NCI-H526 treated with DMSO at 0.1 percent for 48 hours (cell line): ENCODE measurements around the gene XRCC2.
"Not testable (repeated sequence)": the region's sequence is repeated elsewhere in the genome, so short reads cannot be mapped to it uniquely, and the experiment has no call there.

ENCODE experiments used
- DNase-seq: peaks from one replicate; lab custom pipeline; 2025; lab: John Stamatoyannopoulos, UW

The XRCC2 gene

DNA sequence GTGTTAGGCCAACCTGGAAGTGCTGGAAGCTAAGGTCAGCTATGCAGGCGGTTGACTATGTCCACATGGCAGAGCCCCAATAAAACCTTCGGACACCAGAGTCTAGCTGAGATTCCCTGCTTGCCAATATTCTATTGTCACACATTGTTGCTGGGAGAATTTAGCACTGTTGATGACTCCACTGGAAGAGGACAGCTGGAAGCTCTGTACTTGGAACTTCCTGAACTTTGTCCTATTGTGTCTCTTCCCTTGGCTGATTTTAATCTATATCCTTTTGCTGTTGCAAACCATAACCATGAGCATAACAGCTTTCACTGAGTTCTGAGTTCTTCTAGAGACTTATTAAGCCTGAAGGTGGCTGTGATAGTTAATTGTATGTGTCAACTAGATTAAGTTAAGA, 12.0 kb downstream of the XRCC2 start:
- DNase-seq = no peak

DNA sequence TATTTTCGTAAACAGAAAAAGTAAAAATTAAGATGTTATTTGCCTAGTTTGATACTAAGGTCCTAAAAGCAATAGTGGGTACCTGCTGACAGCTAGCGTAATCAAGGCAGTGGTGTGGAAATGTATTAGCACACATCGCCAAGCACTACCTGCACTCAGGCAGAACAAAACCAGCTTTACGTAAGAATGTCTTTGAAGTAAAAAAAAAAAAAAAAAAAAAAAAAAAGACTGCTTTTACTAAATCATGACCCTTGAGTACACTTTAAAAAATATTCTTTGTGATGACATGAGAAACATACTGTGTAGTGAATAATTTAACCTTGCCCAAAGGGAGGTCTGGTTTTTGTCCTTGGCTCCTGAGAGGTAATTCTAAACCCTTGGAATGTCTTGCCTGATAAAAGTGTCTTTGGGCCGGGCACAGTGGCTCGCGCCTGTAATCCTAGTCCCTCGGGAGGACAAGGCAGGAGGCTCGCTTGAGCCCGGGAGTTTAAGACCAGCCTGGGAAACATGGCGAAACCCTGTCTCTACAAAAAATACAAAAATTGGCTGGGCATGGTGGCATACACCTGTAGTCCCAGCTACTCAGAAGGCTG, 12.7 kb downstream of the XRCC2 start:
- no peak for DNase-seq

GRCh38 chr7:152661479-152661878, 14.5 kb downstream of the XRCC2 start:
- no peak for DNase-seq

- no peak for DNase-seq
These were observed 15.9 kb downstream of the XRCC2 start for GRCh38 chr7:152660021-152660420.

DNA sequence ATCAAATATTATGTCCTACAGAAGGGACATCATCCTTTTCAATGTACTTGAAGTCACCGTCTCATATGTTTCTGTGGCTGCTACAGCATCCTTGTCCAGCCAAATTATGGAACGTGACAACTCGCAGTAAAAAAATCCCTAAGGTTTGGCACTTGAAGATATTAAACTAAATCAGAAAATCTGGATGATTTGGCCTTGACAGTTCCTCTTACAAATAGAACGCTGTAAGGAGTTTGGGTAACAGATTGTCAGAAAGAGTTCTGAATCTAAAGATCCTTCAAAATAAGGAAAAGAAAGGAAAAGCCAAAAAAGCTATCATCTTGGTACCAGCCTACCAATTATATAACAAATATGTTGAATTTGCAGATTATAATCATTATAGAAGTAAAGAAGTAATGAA, 21.0 kb downstream of the XRCC2 start:
- DNase-seq = no peak

DNA sequence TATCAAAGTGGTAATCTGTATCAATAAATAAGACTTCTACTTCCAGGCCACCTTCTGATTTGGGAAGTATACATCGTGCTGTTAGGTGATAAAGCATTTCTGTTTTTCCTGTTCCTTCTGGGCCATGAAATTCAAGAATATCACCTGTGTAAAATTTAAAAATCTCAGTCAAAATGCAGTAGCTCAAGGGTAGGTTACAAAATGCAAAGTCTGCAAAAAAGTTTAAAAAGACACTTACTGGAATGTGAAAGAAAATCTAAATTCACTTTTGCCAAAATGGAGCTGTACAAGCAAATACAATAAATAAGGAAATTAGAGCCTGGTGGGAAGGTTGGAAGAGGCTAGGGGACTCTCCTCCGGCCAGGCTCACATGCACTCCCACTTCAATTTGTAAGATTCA, 26.7 kb downstream of the XRCC2 start:
- DNase-seq = no peak

DNA sequence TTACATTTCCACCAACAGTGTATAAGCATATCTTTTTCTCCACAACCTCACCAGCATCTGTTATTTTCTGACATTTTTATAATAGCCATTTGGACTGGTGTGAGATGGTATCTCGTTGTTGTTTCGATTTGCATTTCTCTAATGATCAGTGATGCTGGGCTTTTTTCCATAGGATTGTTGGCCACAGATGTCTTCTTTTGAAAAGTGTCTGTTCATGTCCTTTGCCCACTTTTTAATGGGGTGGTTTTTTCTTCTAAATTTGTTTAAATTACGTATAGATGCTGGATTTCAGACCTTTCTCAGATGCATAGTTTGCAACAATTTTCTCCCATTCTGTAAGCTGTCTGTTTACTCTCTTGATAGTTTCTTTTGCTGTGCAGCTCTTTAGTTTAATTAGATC, 28.9 kb downstream of the XRCC2 start:
- no peak for DNase-seq

DNA sequence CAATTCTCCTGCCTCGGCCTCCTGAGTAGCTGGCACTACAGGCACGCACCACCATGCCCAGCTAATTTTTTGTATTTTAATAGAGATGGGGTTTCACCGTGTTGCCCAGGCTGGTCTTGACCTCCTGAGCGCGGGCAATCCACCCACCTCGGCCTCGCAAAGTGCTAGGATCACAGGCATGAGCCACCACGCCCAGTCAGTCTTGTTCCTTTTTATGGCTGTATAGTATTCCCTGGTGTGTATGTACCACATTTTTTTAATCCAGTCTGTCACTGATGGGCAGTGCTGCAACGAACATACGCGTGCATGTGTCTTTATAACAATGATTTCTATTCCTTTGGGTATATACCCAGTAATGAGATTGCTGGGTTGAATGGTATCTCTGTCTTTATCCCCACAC, 29.4 kb downstream of the XRCC2 start:
- DNase-seq = not testable (repeated sequence)

GRCh38 chr7:152643979-152644559, 31.9 kb downstream of the XRCC2 start:
- DNase-seq = no peak

DNA sequence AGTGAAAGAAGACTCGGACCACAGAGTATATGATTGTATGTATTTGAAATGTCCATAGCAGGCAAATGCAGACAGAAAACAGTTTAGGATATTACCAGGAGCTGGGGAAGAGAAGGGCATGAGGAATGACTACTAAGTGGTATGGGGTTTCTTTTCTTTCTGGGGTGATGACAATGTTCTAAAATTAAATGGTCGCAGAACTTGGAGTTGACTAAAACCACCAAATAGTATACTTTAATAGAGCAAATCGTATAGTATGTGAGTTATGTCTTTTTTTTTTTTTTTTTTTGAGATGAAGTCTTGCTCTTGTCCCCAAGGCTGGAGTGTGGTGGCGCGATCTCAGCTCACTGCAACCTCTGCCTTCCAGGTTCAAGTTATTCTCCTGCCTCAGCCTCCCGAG, 34.6 kb downstream of the XRCC2 start:
- DNase-seq = no peak

GRCh38 chr7:152640829-152641228, 35.1 kb downstream of the XRCC2 start:
- DNase-seq = no peak

GRCh38 chr7:152637920-152638580, 37.9 kb downstream of the XRCC2 start:
- no peak for DNase-seq

DNA sequence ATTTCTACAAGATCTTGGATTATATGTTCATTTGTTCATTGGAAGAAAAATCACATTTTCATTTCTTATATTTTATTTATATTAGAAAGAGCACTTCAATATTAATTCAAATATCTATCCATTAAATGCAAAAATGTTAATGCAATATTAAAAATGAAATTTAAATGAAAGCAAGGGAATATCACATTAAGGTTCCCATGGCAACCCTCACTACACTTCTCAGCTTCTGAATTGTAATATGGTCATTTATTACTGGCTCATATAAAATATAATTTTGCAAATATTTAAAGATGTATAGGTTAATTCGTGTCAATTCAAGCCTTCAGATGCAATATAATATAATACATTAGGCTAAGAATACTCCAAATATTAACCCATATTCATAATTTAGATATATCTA, 38.8 kb downstream of the XRCC2 start:
- DNase-seq = no peak

GRCh38 chr7:152636441-152636840, 39.5 kb downstream of the XRCC2 start:
- DNase-seq = no peak

- no peak for DNase-seq
These were observed 42.4 kb downstream of the XRCC2 start for GRCh38 chr7:152633504-152633903.

GRCh38 chr7:152633072-152633471, 42.9 kb downstream of the XRCC2 start:
- no peak for DNase-seq

- DNase-seq = not testable (repeated sequence)
These were observed 47.2 kb downstream of the XRCC2 start for GRCh38 chr7:152628772-152629171.

DNA sequence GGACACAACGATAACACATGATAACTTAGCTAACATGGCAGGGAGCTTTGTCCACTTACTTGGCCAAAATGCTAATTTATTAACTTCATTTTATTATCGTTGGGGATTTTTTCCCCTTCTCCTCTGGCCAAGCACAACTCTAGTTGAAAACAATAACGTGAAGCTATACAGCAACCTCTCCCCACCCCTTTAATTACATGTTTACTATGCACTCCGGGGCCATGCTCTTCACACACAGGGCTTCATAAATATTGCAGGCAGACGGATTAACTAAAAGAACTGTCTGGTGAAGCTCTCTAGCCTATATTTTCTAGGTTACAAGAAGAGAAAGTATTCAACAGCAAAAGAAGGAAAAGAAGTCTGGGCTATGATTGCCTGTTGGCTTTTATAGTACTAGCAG, 51.7 kb downstream of the XRCC2 start:
- no peak for DNase-seq

DNA sequence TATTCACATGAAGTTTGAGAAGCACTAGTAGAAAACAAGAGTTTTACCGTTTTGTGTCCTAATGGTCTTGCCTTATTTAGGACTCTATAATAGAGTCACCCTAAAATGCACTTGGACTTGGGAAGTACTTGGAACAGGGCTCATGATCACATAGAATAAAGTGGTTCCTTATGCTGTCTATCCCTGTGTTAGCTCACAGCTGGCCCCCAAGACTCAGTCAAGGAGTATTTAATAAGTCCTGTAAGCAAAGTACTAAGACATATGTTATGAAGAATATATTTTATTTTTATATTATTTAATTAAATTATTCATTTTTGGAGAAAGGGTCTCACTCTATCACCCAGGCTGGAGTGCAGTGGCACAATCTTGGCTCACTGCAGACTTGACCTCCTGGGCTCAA, 54.5 kb downstream of the XRCC2 start:
- no peak for DNase-seq

- DNase-seq = no peak
These were observed 56.8 kb downstream of the XRCC2 start for GRCh38 chr7:152619027-152619739.

DNA sequence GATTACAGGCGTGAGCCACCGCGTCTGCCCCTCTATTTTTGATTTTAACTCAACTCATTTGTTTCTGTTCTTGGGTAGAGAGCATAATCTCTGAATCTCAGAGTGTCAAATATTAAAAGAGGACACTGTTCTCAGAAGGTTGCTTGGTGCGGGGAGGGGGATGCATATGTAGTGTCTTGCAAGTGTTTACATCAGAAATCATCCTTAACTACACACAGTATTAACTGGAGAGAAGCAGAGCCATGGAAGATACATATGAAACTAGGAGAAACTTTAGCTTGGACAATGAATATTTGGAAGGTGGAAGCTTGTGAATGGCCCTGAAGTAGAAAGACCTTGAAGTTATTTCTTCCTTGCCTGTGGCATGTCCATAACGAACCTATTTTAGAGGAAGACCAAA, 57.5 kb downstream of the XRCC2 start:
- no peak for DNase-seq

DNA sequence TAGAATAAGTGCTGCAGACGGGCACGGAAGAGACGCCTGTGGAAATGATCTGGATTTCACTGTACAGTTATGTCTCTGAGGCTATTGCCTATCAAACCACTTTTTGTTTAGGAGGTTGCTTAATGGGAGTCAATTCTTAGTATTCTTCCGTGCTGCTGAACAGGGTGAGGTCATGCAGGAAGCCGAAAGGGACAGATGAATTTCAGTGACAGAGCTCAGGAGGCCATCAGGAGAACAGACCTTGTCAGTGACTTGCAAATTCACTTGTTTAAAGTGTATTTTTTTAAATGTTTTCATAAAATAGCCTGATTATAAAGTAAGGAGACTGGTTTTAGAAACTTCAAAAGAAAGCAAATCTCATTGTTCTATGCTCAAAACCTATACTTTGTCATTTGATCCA, 58.9 kb downstream of the XRCC2 start:
- DNase-seq = no peak
